ENCODE results near the gene UCKL1.

DNA sequence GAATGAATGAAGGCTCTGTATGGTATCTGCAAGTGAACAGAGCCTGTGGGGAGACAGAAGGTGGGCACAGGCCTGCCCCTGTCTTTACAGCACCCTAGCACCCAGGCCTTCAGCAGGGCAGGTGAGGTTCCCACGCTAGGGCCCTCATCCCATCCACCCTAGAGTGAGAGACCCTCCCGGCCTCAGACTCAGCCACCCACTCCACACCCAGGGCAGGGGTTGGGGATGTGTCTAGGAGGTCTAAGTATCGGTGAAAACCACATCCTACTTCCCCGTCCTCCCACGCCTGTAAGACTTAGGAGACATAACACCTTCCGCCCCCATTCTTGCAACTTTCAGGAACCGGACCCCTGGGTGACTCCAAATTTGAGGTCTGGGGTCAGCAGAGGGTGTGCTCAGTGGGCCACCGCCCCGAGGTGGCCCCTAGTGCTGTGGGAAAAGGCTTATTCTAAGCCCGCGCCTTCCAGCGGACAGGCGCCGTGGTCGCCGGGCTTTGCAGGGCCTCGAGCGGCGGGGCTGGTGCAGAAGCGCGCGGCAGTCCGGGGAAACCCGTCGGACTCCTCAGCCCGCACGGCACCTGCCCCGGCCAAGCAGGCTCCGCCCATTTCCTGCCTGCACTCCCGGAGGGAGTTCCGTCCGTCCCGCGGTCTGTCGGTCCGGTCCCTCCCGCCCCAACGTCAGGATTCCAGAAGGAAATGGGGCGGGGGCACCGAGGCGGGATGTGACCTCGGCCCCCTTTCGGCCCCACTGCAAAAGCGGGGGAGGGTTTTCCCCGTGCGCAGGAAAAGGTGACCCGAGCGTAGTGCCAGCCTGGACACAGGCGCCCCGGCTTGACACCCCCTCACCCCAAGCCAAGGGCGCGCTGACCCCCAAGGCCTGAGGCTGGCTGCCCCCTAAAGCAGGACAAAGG is 22.4 kb upstream of the UCKL1 start:
- TF ChIP-seq, protein P1, sequence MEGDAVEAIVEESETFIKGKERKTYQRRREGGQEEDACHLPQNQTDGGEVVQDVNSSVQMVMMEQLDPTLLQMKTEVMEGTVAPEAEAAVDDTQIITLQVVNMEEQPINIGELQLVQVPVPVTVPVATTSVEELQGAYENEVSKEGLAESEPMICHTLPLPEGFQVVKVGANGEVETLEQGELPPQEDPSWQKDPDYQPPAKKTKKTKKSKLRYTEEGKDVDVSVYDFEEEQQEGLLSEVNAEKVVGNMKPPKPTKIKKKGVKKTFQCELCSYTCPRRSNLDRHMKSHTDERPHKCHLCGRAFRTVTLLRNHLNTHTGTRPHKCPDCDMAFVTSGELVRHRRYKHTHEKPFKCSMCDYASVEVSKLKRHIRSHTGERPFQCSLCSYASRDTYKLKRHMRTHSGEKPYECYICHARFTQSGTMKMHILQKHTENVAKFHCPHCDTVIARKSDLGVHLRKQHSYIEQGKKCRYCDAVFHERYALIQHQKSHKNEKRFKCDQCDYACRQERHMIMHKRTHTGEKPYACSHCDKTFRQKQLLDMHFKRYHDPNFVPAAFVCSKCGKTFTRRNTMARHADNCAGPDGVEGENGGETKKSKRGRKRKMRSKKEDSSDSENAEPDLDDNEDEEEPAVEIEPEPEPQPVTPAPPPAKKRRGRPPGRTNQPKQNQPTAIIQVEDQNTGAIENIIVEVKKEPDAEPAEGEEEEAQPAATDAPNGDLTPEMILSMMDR (IDR thresholded peaks at IDR 0.05; ENCODE audit: low read depth, low read length), result no peak
- TF ChIP-seq POLR2A (IDR thresholded peaks at IDR 0.05; ENCODE audit: extremely low read depth, insufficient read length), result peak; percentile 46
- TF ChIP-seq, protein P2, sequence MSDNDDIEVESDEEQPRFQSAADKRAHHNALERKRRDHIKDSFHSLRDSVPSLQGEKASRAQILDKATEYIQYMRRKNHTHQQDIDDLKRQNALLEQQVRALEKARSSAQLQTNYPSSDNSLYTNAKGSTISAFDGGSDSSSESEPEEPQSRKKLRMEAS (IDR thresholded peaks at IDR 0.05; ENCODE audit: low read depth, low read length), result peak; percentile 7; the same call in 1 of the 2 replicates

Data from NB4 (cell line).